GM18502 (cell line): ENCODE results near the gene TBX5.

Source experiments
- ATAC-seq: cut with Tn5 transposase; IDR thresholded peaks from one replicate; pipeline ENCODE4 v1.9.1; 2021; ENCODE audit warnings: mild to moderate bottlenecking; ENCODE audit not compliant: unreplicated experiment, poor library complexity

Gene TBX5

GRCh38 chr12:114334395-114334794 is 71.5 kb downstream of the TBX5 start:
- no peak for ATAC-seq

GRCh38 chr12:114328292-114328691 is 77.7 kb downstream of the TBX5 start:
- no peak for ATAC-seq

- no peak for ATAC-seq
Observed at GRCh38 chr12:114327765-114328164, 78.2 kb downstream of the TBX5 start.

GRCh38 chr12:114321524-114321923 is 84.4 kb downstream of the TBX5 start:
- no peak for ATAC-seq

- ATAC-seq, result no peak
Observed at GRCh38 chr12:114320968-114321367, 85.0 kb downstream of the TBX5 start.

GRCh38 chr12:114320101-114320500 is 85.8 kb downstream of the TBX5 start:
- no peak for ATAC-seq

GRCh38 chr12:114319422-114319821 is 86.5 kb downstream of the TBX5 start:
- ATAC-seq, result no peak

- ATAC-seq, result no peak
Observed at GRCh38 chr12:114318984-114319383, 87.0 kb downstream of the TBX5 start.

- no peak for ATAC-seq
Observed at GRCh38 chr12:114316076-114316475, 89.9 kb downstream of the TBX5 start.

- ATAC-seq, result no peak
Observed at GRCh38 chr12:114314974-114315720, 90.8 kb downstream of the TBX5 start.

GRCh38 chr12:114314403-114314802 is 91.5 kb downstream of the TBX5 start:
- ATAC-seq, result no peak

GRCh38 chr12:114313910-114314309 is 92.0 kb downstream of the TBX5 start:
- ATAC-seq, result no peak

- ATAC-seq, result no peak
Observed at GRCh38 chr12:114311974-114312373, 94.0 kb downstream of the TBX5 start.

- no peak for ATAC-seq
Observed at GRCh38 chr12:114306646-114307045, 99.3 kb downstream of the TBX5 start.

- ATAC-seq, result no peak
Observed at GRCh38 chr12:114305446-114305845, 100.5 kb downstream of the TBX5 start.
